Measurements from ENCODE around the gene PSENEN. TPM values are rescaled to one million over a fixed set of nuclear protein-coding genes. Genes with fewer than 3 reads are reported as not detected.

The PSENEN gene
- polyA plus RNA-seq, 2 of the 4 experiments (the other 2 are of a cell fraction) = 111 to 191 TPM

DNA sequence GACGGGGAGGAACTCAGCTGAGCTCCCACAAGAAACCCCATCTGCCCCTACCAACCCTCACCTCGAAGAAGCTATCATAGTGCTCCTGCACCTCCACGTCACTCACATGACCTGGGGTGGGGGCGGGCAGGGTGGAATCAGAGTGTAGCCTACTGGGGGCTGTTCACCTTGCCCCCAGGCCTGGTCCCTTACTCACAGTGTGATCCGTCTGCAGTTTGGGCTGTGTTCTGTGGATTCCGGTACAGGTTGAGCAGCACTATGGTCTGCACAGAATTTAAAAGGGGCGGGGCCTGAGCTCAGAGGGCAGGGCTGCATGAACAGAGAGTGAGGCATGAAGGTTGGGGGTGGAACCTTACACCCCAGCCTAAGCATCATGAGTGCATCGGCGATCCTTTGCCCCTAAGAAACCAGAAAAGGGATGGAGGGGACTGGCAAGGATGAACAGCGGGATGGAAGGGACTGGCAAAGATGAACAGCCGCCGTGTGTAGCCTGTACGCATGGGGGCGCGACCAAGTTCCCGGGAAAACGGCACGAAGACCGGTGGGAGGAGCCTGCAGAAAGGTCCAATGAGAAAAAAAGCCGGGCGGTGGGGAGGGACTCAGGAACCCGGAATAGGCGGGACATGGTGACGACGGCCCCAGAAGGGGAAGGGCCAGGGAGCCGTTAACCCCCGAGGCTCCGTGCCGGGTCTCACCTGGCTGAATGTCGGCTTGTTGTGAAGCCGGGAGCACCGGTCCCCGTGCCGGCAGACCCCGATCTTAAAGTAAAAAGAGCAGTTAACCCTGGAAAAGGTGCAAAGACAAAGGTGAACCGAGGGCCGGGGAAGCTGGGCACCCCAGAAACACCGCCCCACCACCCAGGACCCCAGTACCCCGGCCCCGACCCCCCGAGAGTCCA lies 772 bp upstream of the PSENEN start:
- 10% methylated on average over 41 of the region's 41 CpGs for WGBS (ENCODE audit: missing lambda C conversion rate)
- POLR2A ChIA-PET = interaction anchor here (0.6 to 1.7 kb wide), 18 partner anchors 10 to 744 kb away, joined by 3 to 10 read pairs (median 4); partner anchors contain the start of genes COX6B1, GRAMD1A, POLR2I and PROSER3
- peak; percentile 92 for FAIRE-seq

More for the DNA sequence above, 772 bp upstream of the PSENEN start:
- Histone ChIP-seq H3K4me3 (peak overlapping the region; percentile 79), H3K27ac (peak overlapping the region; percentile 93 to 97), H3K4me1 (peaks cover 40% of the 10 kb centered on the region), H3K9me3 (no peaks in the 10 kb centered on the region), H3K4me2 (peak overlapping the region; percentile 80)
- CTCF ChIA-PET = interaction anchor here (0.6 to 3.8 kb wide), 30 partner anchors 8 to 309 kb away, joined by 3 to 29 read pairs (median 4); partner anchors contain the start of gene THAP8
- no peak for TF ChIP-seq CBX2 (IDR thresholded peaks at IDR 0.05; ENCODE audit: borderline replicate concordance, low read depth)
- TF ChIP-seq KDM1A (IDR thresholded peaks at IDR 0.05; ENCODE audit: low read depth) = no peak
- TF ChIP-seq EHF (CRISPR knock-in tag; IDR thresholded peaks at IDR 0.05) = no peak
- TF ChIP-seq, protein P1, sequence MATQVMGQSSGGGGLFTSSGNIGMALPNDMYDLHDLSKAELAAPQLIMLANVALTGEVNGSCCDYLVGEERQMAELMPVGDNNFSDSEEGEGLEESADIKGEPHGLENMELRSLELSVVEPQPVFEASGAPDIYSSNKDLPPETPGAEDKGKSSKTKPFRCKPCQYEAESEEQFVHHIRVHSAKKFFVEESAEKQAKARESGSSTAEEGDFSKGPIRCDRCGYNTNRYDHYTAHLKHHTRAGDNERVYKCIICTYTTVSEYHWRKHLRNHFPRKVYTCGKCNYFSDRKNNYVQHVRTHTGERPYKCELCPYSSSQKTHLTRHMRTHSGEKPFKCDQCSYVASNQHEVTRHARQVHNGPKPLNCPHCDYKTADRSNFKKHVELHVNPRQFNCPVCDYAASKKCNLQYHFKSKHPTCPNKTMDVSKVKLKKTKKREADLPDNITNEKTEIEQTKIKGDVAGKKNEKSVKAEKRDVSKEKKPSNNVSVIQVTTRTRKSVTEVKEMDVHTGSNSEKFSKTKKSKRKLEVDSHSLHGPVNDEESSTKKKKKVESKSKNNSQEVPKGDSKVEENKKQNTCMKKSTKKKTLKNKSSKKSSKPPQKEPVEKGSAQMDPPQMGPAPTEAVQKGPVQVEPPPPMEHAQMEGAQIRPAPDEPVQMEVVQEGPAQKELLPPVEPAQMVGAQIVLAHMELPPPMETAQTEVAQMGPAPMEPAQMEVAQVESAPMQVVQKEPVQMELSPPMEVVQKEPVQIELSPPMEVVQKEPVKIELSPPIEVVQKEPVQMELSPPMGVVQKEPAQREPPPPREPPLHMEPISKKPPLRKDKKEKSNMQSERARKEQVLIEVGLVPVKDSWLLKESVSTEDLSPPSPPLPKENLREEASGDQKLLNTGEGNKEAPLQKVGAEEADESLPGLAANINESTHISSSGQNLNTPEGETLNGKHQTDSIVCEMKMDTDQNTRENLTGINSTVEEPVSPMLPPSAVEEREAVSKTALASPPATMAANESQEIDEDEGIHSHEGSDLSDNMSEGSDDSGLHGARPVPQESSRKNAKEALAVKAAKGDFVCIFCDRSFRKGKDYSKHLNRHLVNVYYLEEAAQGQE (IDR thresholded peaks at IDR 0.05) = peak; percentile 29; the same call in 1 of the 2 replicates
- TF ChIP-seq JUN (IDR thresholded peaks at IDR 0.05) = peak; percentile 94 to 97
- peak; percentile 88 for TF ChIP-seq PHF8 (IDR thresholded peaks at IDR 0.05; ENCODE audit: borderline replicate concordance, low read depth)
- no peak for TF ChIP-seq FOSL2 (IDR thresholded peaks at IDR 0.05)
- peak; percentile 8; the same call in 1 of the 2 replicates for TF ChIP-seq FOSL2 (CRISPR knock-in tag; IDR thresholded peaks at IDR 0.05)
- no peak for TF ChIP-seq CEBPB (IDR thresholded peaks at IDR 0.05)
- TF ChIP-seq HOXA7 (CRISPR knock-in tag; IDR thresholded peaks at IDR 0.05) = no peak
- TF ChIP-seq MAZ (IDR thresholded peaks at IDR 0.05; ENCODE audit: borderline replicate concordance, low read depth, low read length) = 0 out of 2 replicates have a peak, but pooled peaks have one; percentile 9
- TF ChIP-seq, protein P2, sequence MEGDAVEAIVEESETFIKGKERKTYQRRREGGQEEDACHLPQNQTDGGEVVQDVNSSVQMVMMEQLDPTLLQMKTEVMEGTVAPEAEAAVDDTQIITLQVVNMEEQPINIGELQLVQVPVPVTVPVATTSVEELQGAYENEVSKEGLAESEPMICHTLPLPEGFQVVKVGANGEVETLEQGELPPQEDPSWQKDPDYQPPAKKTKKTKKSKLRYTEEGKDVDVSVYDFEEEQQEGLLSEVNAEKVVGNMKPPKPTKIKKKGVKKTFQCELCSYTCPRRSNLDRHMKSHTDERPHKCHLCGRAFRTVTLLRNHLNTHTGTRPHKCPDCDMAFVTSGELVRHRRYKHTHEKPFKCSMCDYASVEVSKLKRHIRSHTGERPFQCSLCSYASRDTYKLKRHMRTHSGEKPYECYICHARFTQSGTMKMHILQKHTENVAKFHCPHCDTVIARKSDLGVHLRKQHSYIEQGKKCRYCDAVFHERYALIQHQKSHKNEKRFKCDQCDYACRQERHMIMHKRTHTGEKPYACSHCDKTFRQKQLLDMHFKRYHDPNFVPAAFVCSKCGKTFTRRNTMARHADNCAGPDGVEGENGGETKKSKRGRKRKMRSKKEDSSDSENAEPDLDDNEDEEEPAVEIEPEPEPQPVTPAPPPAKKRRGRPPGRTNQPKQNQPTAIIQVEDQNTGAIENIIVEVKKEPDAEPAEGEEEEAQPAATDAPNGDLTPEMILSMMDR (IDR thresholded peaks at IDR 0.05) = peak; percentile 46
- TF ChIP-seq MYC (IDR thresholded peaks at IDR 0.05; ENCODE audit: borderline replicate concordance, low read length) = peak; percentile 70; the same call in 1 of the 2 replicates
- TF ChIP-seq, protein P3, sequence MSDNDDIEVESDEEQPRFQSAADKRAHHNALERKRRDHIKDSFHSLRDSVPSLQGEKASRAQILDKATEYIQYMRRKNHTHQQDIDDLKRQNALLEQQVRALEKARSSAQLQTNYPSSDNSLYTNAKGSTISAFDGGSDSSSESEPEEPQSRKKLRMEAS (IDR thresholded peaks at IDR 0.05) = peak; percentile 86
- TF ChIP-seq, protein P4, sequence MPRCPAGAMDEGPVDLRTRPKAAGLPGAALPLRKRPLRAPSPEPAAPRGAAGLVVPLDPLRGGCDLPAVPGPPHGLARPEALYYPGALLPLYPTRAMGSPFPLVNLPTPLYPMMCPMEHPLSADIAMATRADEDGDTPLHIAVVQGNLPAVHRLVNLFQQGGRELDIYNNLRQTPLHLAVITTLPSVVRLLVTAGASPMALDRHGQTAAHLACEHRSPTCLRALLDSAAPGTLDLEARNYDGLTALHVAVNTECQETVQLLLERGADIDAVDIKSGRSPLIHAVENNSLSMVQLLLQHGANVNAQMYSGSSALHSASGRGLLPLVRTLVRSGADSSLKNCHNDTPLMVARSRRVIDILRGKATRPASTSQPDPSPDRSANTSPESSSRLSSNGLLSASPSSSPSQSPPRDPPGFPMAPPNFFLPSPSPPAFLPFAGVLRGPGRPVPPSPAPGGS (IDR thresholded peaks at IDR 0.05) = peak; percentile 70; the same call in 2 of the 3 replicates
- TF ChIP-seq RFX5 (IDR thresholded peaks at IDR 0.05) = 0 out of 2 replicates have a peak, but pooled peaks have one; percentile 36
- peak; percentile 8 for TF ChIP-seq ZFP36 (IDR thresholded peaks at IDR 0.05; ENCODE audit: borderline replicate concordance, partially characterized antibody)
- TF ChIP-seq POLR2A (IDR thresholded peaks at IDR 0.05; ENCODE audit: low read length) = peak; percentile 52; the same call in 1 of the 2 replicates
- peak; percentile 16; the same call in 1 of the 2 replicates for TF ChIP-seq NFE2L2 (conservative IDR thresholded peaks at IDR 0.05; ENCODE audit: low read length)
- TF ChIP-seq RAD21 (conservative IDR thresholded peaks at IDR 0.05 in 1 of 2, IDR thresholded peaks at IDR 0.05 in 1 of 2) = no peak
- TF ChIP-seq EHMT2 (IDR thresholded peaks at IDR 0.05; ENCODE audit: low read depth) = no peak
- no peak for TF ChIP-seq FOSB (CRISPR knock-in tag; IDR thresholded peaks at IDR 0.05)
- peak; percentile 52; the same call in 2 of the 3 replicates for TF ChIP-seq SMC3 (IDR thresholded peaks at IDR 0.05)
- TF ChIP-seq, protein P5, sequence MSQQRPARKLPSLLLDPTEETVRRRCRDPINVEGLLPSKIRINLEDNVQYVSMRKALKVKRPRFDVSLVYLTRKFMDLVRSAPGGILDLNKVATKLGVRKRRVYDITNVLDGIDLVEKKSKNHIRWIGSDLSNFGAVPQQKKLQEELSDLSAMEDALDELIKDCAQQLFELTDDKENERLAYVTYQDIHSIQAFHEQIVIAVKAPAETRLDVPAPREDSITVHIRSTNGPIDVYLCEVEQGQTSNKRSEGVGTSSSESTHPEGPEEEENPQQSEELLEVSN (IDR thresholded peaks at IDR 0.05; ENCODE audit: borderline replicate concordance, low read depth) = peak; percentile 92; the same call in 1 of the 2 replicates
- ATAC-seq (peak; percentile 60 to 72), DNase-seq (ENCODE audit: low read depth in 1 of 2, low spot score in 1 of 2) (peak; percentile 98 to 99)

Data from A549 (cell line).